LHCN-M2 (cell line): ENCODE results near the gene PCDHB9. TPM values are rescaled to one million over a fixed set of nuclear protein-coding genes. Genes with fewer than 3 reads are reported as not detected.
"Not testable (repeated sequence)": the region's sequence is repeated elsewhere in the genome, so short reads cannot be mapped to it uniquely, and the experiment has no call there.

Experiments used
- DNase-seq: peaks from one replicate; pipeline ENCODE4 v3.0.0-alpha.2; 2012; ENCODE audit warnings: low read depth
- polyA plus RNA-seq: library from polyadenylated mRNA; unstranded; fragments of >200 nt; gene quantifications from one replicate; pipeline ENCODE4 v1.2.1, GENCODE V29; 2012; ENCODE audit warnings: missing spikeins
- total RNA-seq: library from RNA; depleted of rRNA; stranded (reverse); fragments of >200 nt; gene quantifications from 2 replicates; pipeline ENCODE4 v1.2.3, GENCODE V29; 2014; rRNA removed

The PCDHB9 gene
- 2.8 and 3.1 TPM in 2 replicates for total RNA-seq
- 2.3 TPM for polyA plus RNA-seq

- DNase-seq: peak; percentile 14
Measured at GRCh38 chr5:141186897-141187512, at the start of gene PCDHB9. Gene PCDHB9, plus strand, starts transcription at chr5:141187161. Its CDS starts 158 bp downstream, at chr5:141187319.

- DNase-seq: not testable (repeated sequence)
Measured at GRCh38 chr5:141137346-141137745, 49.6 kb upstream of the PCDHB9 start.

GRCh38 chr5:141149812-141150211, 37.1 kb upstream of the PCDHB9 start, which contains the start of gene PCDHB6:
Gene PCDHB6, plus strand, starts transcription at chr5:141150057. Its CDS starts 201 bp downstream, at chr5:141150258.
- peak; percentile 45 for DNase-seq

- no peak for DNase-seq
Measured at GRCh38 chr5:141150224-141150992, 36.6 kb upstream of the PCDHB9 start.

- DNase-seq: no peak
Measured at GRCh38 chr5:141150993-141151325, 36.0 kb upstream of the PCDHB9 start.

- not testable (repeated sequence) for DNase-seq
Measured at GRCh38 chr5:141151632-141152031, 35.3 kb upstream of the PCDHB9 start.

GRCh38 chr5:141152096-141152495, 34.9 kb upstream of the PCDHB9 start:
- not testable (repeated sequence) for DNase-seq

GRCh38 chr5:141155540-141156374, 31.2 kb upstream of the PCDHB9 start:
- peak; percentile 31 for DNase-seq

GRCh38 chr5:141157356-141157755, 29.6 kb upstream of the PCDHB9 start:
- DNase-seq: not testable (repeated sequence)

- not testable (repeated sequence) for DNase-seq
Measured at GRCh38 chr5:141157901-141158300, 29.1 kb upstream of the PCDHB9 start.

- DNase-seq: peak; percentile 73
Measured at GRCh38 chr5:141172381-141173204, 14.4 kb upstream of the PCDHB9 start, which contains the start of gene PCDHB7. Gene PCDHB7, plus strand, starts transcription at chr5:141172644. Its CDS starts 192 bp downstream, at chr5:141172836.

- DNase-seq: not testable (repeated sequence)
Measured at GRCh38 chr5:141174291-141175104, 12.5 kb upstream of the PCDHB9 start.

- DNase-seq: no peak
Measured at GRCh38 chr5:141175933-141176332, 11.0 kb upstream of the PCDHB9 start.

GRCh38 chr5:141177577-141178191, 9.3 kb upstream of the PCDHB9 start, which contains the start of gene PCDHB8:
Gene PCDHB8, plus strand, starts transcription at chr5:141177790. Its CDS starts 245 bp downstream, at chr5:141178035.
- peak; percentile 61 for DNase-seq

- not testable (repeated sequence) for DNase-seq
Measured at GRCh38 chr5:141179371-141179770, 7.6 kb upstream of the PCDHB9 start.

GRCh38 chr5:141179876-141180275, 7.1 kb upstream of the PCDHB9 start:
- DNase-seq: not testable (repeated sequence)

- no peak for DNase-seq
Measured at GRCh38 chr5:141180313-141180712, 6.6 kb upstream of the PCDHB9 start.

GRCh38 chr5:141182248-141182647, 4.7 kb upstream of the PCDHB9 start, which contains the start of gene PCDHB16:
Gene PCDHB16, plus strand, starts transcription at chr5:141182387. Its CDS starts 173 bp downstream, at chr5:141182560.
- peak; percentile 82 for DNase-seq
